Astrocyte (in vitro differentiated cells and primary cell): ENCODE measurements around the gene TBX6. TPM values are rescaled to one million over a fixed set of nuclear protein-coding genes. Genes with fewer than 3 reads are reported as not detected.
"Not testable (repeated sequence)": the region's sequence is repeated elsewhere in the genome, so short reads cannot be mapped to it uniquely, and the experiment has no call there.

Experiments
- DNase-seq: peaks from one replicate; pipeline ENCODE4 v3.0.0-alpha.2; 2010; ENCODE audit warnings: low read depth
- FAIRE-seq: peaks from 2 replicates; lab custom pipeline; 2011; peaks lifted over from hg19 to GRCh38; lab: Jason Lieb, UNC
- H2AFZ ChIP-seq: 2 replicates; pipeline ENCODE4 v1.6.0; 2012; ENCODE audit warnings: low read depth, low read length, inconsistent platforms
- H3K27ac ChIP-seq: 2 replicates; pipeline ENCODE4 v1.5.1; 2011; ENCODE audit warnings: low read depth, low read length, inconsistent platforms
- H3K27me3 ChIP-seq: 2 replicates; pipeline ENCODE4 v1.6.0; 2011; ENCODE audit warnings: low read length, inconsistent platforms; ENCODE audit not compliant: insufficient read depth
- H3K36me3 ChIP-seq: 2 replicates; pipeline ENCODE4 v1.5.1; 2011; ENCODE audit warnings: low read length, inconsistent platforms; ENCODE audit not compliant: insufficient read depth
- H3K4me1 ChIP-seq: 2 replicates; pipeline ENCODE4 v1.5.1; 2011; ENCODE audit warnings: low read length, inconsistent platforms; ENCODE audit not compliant: insufficient read depth
- H3K4me2 ChIP-seq: 2 replicates; pipeline ENCODE4 v1.6.0; 2012; ENCODE audit warnings: low read length, inconsistent platforms
- H3K4me3 ChIP-seq: 2 replicates; pipeline ENCODE4 v1.5.1; 2011; ENCODE audit warnings: low read depth, mild to moderate bottlenecking, low read length, inconsistent platforms; ENCODE audit not compliant: insufficient read depth
- H3K79me2 ChIP-seq: 2 replicates; pipeline ENCODE4 v1.6.0; 2012; ENCODE audit warnings: mild to moderate bottlenecking, low read length, inconsistent platforms; ENCODE audit not compliant: insufficient read depth
- H3K9ac ChIP-seq: 2 replicates; pipeline ENCODE4 v1.6.0; 2012; ENCODE audit warnings: mild to moderate bottlenecking, low read length, inconsistent platforms
- H3K9me3 ChIP-seq: 2 replicates; pipeline ENCODE4 v1.5.1; 2012; ENCODE audit warnings: low read depth, mild to moderate bottlenecking, low read length, inconsistent platforms; ENCODE audit not compliant: insufficient read depth
- H4K20me1 ChIP-seq: 2 replicates; pipeline ENCODE4 v1.6.0; 2012; ENCODE audit warnings: low read length, inconsistent platforms; ENCODE audit not compliant: insufficient read depth
- H3K27ac Mint-ChIP-seq: one replicate; pipeline ENCODE4 v1.8.0; 2021; ENCODE audit warnings: mild to moderate bottlenecking, mixed read lengths; ENCODE audit not compliant: unreplicated experiment
- H3K27me3 Mint-ChIP-seq: one replicate; pipeline ENCODE4 v1.8.0; 2021; ENCODE audit warnings: low read depth, mixed read lengths; ENCODE audit not compliant: unreplicated experiment
- H3K36me3 Mint-ChIP-seq: one replicate; pipeline ENCODE4 v1.8.0; 2021; ENCODE audit warnings: low read depth, mixed read lengths; ENCODE audit not compliant: unreplicated experiment
- H3K4me1 Mint-ChIP-seq: one replicate; pipeline ENCODE4 v1.8.0; 2021; ENCODE audit warnings: low read depth, mixed read lengths; ENCODE audit not compliant: unreplicated experiment
- H3K4me3 Mint-ChIP-seq: one replicate; pipeline ENCODE4 v1.8.0; 2021; ENCODE audit warnings: mild to moderate bottlenecking, moderate library complexity, mixed read lengths; ENCODE audit not compliant: unreplicated experiment
- H3K9me3 Mint-ChIP-seq: one replicate; pipeline ENCODE4 v1.8.0; 2021; ENCODE audit warnings: mild to moderate bottlenecking, mixed read lengths; ENCODE audit not compliant: unreplicated experiment
- CTCF ChIP-seq: IDR thresholded peaks from 2 replicates; pipeline ENCODE4 v1.5.1; 2011; ENCODE audit warnings: low read depth, mild to moderate bottlenecking, inconsistent platforms, low read length, moderate library complexity; ENCODE audit not compliant: insufficient read depth
- EZH2 ChIP-seq: IDR thresholded peaks from 2 replicates; pipeline ENCODE4 v1.6.1; 2012; ENCODE audit warnings: mild to moderate bottlenecking, low read length, inconsistent platforms; ENCODE audit not compliant: insufficient read depth
- total RNA-seq: library from RNA; stranded (reverse); gene quantifications from 2 replicates; pipeline ENCODE4 v1.2.1, GENCODE V29; 2021

Gene TBX6
- total RNA-seq, 1 donor from 2014 or later, result 0.27 TPM

GRCh38 chr16:30046588-30046987 lies 45.1 kb downstream of the TBX6 start:
- no peaks in the 10 kb centered on the region for H3K79me2 ChIP-seq
- Mint-ChIP-seq H3K4me1 (peaks cover 3% of the 10 kb centered on the region), H3K27me3 (peaks cover 11% of the 10 kb centered on the region), H3K9me3 (peaks cover 1% of the 10 kb centered on the region), H3K27ac (no peak overlapping the region), H3K4me3 (no peak overlapping the region), H3K36me3 (no peaks in the 10 kb centered on the region)
- H3K27me3 ChIP-seq, result no peaks in the 10 kb centered on the region
- H3K27ac ChIP-seq, result no peak overlapping the region
- no peaks in the 10 kb centered on the region for H3K36me3 ChIP-seq
- peaks cover under 1% of the 10 kb centered on the region for H3K4me1 ChIP-seq
- TF ChIP-seq CTCF, result no peak
- TF ChIP-seq EZH2, result no peak
- FAIRE-seq, result no peak
- no peak overlapping the region for H2AFZ ChIP-seq
- no peak overlapping the region for H3K4me2 ChIP-seq
- no peak overlapping the region for H3K4me3 ChIP-seq
- H3K9ac ChIP-seq, result no peak overlapping the region
- no peaks in the 10 kb centered on the region for H3K9me3 ChIP-seq
- DNase-seq, result no peak
- H4K20me1 ChIP-seq, result no peaks in the 10 kb centered on the region

- Histone ChIP-seq H3K4me3 (no peak overlapping the region), H3K9me3 (no peaks in the 10 kb centered on the region), H3K4me2 (no peak overlapping the region), H3K79me2 (no peaks in the 10 kb centered on the region), H3K36me3 (no peaks in the 10 kb centered on the region), H3K9ac (no peak overlapping the region), H3K4me1 (no peaks in the 10 kb centered on the region), H3K27me3 (no peaks in the 10 kb centered on the region), H3K27ac (no peak overlapping the region), H2AFZ (no peak overlapping the region), H4K20me1 (no peaks in the 10 kb centered on the region)
- no peaks in the 10 kb centered on the region for H3K36me3 Mint-ChIP-seq
- H3K9me3 Mint-ChIP-seq, result peaks cover 1% of the 10 kb centered on the region
- no peak overlapping the region for H3K4me3 Mint-ChIP-seq
- peaks cover 2% of the 10 kb centered on the region for H3K4me1 Mint-ChIP-seq
- no peak overlapping the region for H3K27ac Mint-ChIP-seq
- no peak for FAIRE-seq
- peaks cover 11% of the 10 kb centered on the region for H3K27me3 Mint-ChIP-seq
- TF ChIP-seq CTCF (no peak), EZH2 (no peak)
- no peak for DNase-seq
Measured at GRCh38 chr16:30046178-30046577, 45.5 kb downstream of the TBX6 start.

- no peak overlapping the region for H3K4me2 ChIP-seq
- no peak overlapping the region for H3K27ac ChIP-seq
- H3K9ac ChIP-seq, result no peak overlapping the region
- H2AFZ ChIP-seq, result no peak overlapping the region
- Mint-ChIP-seq H3K27me3 (peaks cover 14% of the 10 kb centered on the region), H3K27ac (no peak overlapping the region), H3K4me1 (no peaks in the 10 kb centered on the region), H3K36me3 (no peaks in the 10 kb centered on the region), H3K9me3 (peaks cover 1% of the 10 kb centered on the region), H3K4me3 (no peak overlapping the region)
- no peak for DNase-seq
- no peak overlapping the region for H3K4me3 ChIP-seq
- no peaks in the 10 kb centered on the region for H4K20me1 ChIP-seq
- FAIRE-seq, result no peak
- H3K4me1 ChIP-seq, result no peaks in the 10 kb centered on the region
- H3K36me3 ChIP-seq, result no peaks in the 10 kb centered on the region
- H3K79me2 ChIP-seq, result no peaks in the 10 kb centered on the region
- no peak for TF ChIP-seq EZH2
- peak; percentile 43 for TF ChIP-seq CTCF
- no peaks in the 10 kb centered on the region for H3K9me3 ChIP-seq
- peaks cover 2% of the 10 kb centered on the region for H3K27me3 ChIP-seq
Measured at GRCh38 chr16:30041841-30042240, 49.9 kb downstream of the TBX6 start.

GRCh38 chr16:30040690-30041089 lies 51.0 kb downstream of the TBX6 start:
- H3K9ac ChIP-seq, FAIRE-seq, H3K9me3 ChIP-seq, H4K20me1 ChIP-seq, H3K4me3 ChIP-seq, H3K27me3 ChIP-seq, H3K36me3 ChIP-seq, H3K4me2 ChIP-seq, DNase-seq, H3K27ac ChIP-seq, H3K36me3 Mint-ChIP-seq, H3K27ac Mint-ChIP-seq, H3K79me2 ChIP-seq, H3K9me3 Mint-ChIP-seq, H3K4me3 Mint-ChIP-seq, H2AFZ ChIP-seq, H3K4me1 Mint-ChIP-seq, H3K4me1 ChIP-seq: not testable (repeated sequence)
- peaks cover 18% of the 10 kb centered on the region for H3K27me3 Mint-ChIP-seq
